ENCODE results near the gene ADAMTSL1. TPM values are rescaled to one million over a fixed set of nuclear protein-coding genes. Genes with fewer than 3 reads are reported as not detected.

ADAMTSL1 gene
- total RNA-seq (2022; extraction: Qiagen RNA extraction; ENCODE audit: low read depth) = 0.07 to 0.18 TPM (median 0.07 TPM) in 3 of 5 replicates, not detected in the others

DNA sequence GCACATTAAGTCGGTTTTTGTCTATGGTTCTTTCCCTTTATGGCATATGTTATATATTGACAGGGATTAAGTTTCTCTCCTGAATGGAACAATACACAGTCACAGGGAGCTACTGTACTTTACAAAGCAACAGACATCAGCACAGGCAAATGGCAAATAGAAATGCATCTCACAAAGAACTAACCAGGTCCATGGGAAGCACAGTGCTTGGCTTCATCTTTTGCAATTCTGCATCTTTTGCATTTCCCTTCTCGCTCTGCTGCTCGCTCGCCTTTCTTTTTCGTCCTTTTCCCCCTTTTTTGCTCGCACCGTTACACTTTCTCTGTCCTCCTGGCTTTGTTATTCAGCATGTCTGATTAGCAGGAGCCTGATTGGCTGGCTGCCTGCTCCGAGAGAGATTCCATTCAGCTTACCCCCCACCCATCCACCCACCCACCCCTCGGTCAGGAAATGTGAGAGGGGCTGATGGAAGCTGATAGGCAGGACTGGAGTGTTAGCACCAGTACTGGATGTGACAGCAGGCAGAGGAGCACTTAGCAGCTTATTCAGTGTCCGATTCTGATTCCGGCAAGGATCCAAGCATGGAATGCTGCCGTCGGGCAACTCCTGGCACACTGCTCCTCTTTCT, at the start of gene ADAMTSL1:
Gene ADAMTSL1 (plus strand): TSS at position 502 of the 628 bp plus-strand sequence. CDS start 80 bp downstream, at position 582.

